GM18951 (cell line): ENCODE data around the gene DEAF1.

Experiments used
- POLR2A ChIP-seq: IDR thresholded peaks from 4 replicates; pipeline ENCODE4 v1.6.1; 2011; ENCODE audit warnings: mild to moderate bottlenecking; ENCODE audit not compliant: insufficient read length, insufficient read depth; ENCODE audit errors: extremely low read depth
- in situ Hi-C: fragments of 300-500 bp; cut with MboI; formaldehyde crosslinking; loops from one replicate; pipeline ENCODE4 v1.12.0; 2022; ENCODE audit warnings: low sequenced_read_pairs, mixed read lengths, inconsistent platforms; ENCODE audit not compliant: unreplicated experiment

Gene DEAF1

GRCh38 chr11:614021-614622 lies 80.9 kb downstream of the DEAF1 start:
- TF ChIP-seq POLR2A: no peak
- in situ Hi-C loops: no loop called here

- in situ Hi-C loops: no loop called here
- peak; percentile 56 for TF ChIP-seq POLR2A
Measured at GRCh38 chr11:613369-613968, 81.6 kb downstream of the DEAF1 start.

GRCh38 chr11:612961-613300 lies 82.1 kb downstream of the DEAF1 start:
- in situ Hi-C loops: no loop called here
- TF ChIP-seq POLR2A: peak; percentile 46

- in situ Hi-C loops: no loop called here
- no peak for TF ChIP-seq POLR2A
Measured at GRCh38 chr11:612201-612960, 82.6 kb downstream of the DEAF1 start.

GRCh38 chr11:611001-611996 lies 83.7 kb downstream of the DEAF1 start:
- in situ Hi-C loops: no loop called here
- TF ChIP-seq POLR2A: peak; percentile 55

- no peak for TF ChIP-seq POLR2A
- in situ Hi-C loops: no loop called here
Measured at GRCh38 chr11:610146-610801, 84.7 kb downstream of the DEAF1 start.

- TF ChIP-seq POLR2A: no peak
- in situ Hi-C loops: no loop called here
Measured at GRCh38 chr11:609341-609811, 85.6 kb downstream of the DEAF1 start.

- in situ Hi-C loops: no loop called here
- no peak for TF ChIP-seq POLR2A
Measured at GRCh38 chr11:608791-609251, 86.2 kb downstream of the DEAF1 start.

GRCh38 chr11:607971-608659 lies 86.9 kb downstream of the DEAF1 start:
- in situ Hi-C loops: no loop called here
- no peak for TF ChIP-seq POLR2A

- in situ Hi-C loops: no loop called here
- no peak for TF ChIP-seq POLR2A
Measured at GRCh38 chr11:607020-607780, 87.8 kb downstream of the DEAF1 start.

GRCh38 chr11:606245-606644 lies 88.8 kb downstream of the DEAF1 start:
- in situ Hi-C loops: no loop called here
- no peak for TF ChIP-seq POLR2A
